Prostate gland (tissue), 2 donors: ENCODE data around the gene POLG2. TPM values are rescaled to one million over a fixed set of nuclear protein-coding genes. Genes with fewer than 3 reads are reported as not detected.

ENCODE experiments used
- DNase-seq: peaks from one replicate; pipeline ENCODE4 v3.0.0-alpha.2; 2019; ENCODE audit warnings: low spot score
- H3K27ac ChIP-seq, 2 donors: fragments of 200-600 bp; sonication (generic); 2 replicates each; pipeline ENCODE4 v1.5.1; 2017 to 2019
- H3K27me3 ChIP-seq: fragments of 200-600 bp; sonication (generic); replicated peaks from 2 replicates; pipeline ENCODE4 v1.5.1; 2019; ENCODE audit not compliant: insufficient read depth
- H3K36me3 ChIP-seq, 2 donors: fragments of 200-600 bp; sonication (generic); 1 replicate in 1 of 2; 2 replicates in 1 of 2; pipeline versions ENCODE4 v1.5.1 to v1.8.1; 2017 to 2019
- H3K4me1 ChIP-seq: fragments of 200-600 bp; sonication (generic); replicated peaks from 2 replicates; pipeline ENCODE4 v1.5.1; 2019
- H3K4me3 ChIP-seq, 2 donors: fragments of 200-600 bp; sonication (generic); 2 replicates each; pipeline ENCODE4 v1.5.1; 2017 to 2019
- H3K9me3 ChIP-seq: fragments of 200-600 bp; sonication (generic); 2 replicates; pipeline ENCODE4 v1.5.1; 2017
- CTCF ChIP-seq, 4 experiments: fragments of 200-600 bp in 2 of 4; fragments of 450-650 bp in 2 of 4; sonication (generic) in 2 of 4; IDR thresholded peaks; 1 replicate in 3 of 4; 2 replicates in 1 of 4; pipeline ENCODE4 v1.5.1; 2016 to 2019; ENCODE audit warnings: antibody characterized with exemption in 4 of 4, mild to moderate bottlenecking in 2 of 4, moderate library complexity in 2 of 4
- POLR2A ChIP-seq: fragments of 450-650 bp; IDR thresholded peaks from one replicate; pipeline ENCODE4 v1.6.1; 2016; ENCODE audit warnings: antibody characterized with exemption, mild to moderate bottlenecking
- POLR2AphosphoS5 ChIP-seq: sonication (generic); formaldehyde crosslinking; IDR thresholded peaks from one replicate; pipeline ENCODE4 v1.6.1; 2017; ENCODE audit warnings: antibody characterized with exemption
- WGBS: methylation state at CpG from one replicate; pipeline ENCODE4 v1.1.5; 2018; 5-methylcytosine and 5-hydroxymethylcytosine counted together
- intact Hi-C: fragments of 100-400 bp; cut with DNase I; formaldehyde crosslinking; loops from one replicate; pipeline ENCODE4 v1.14.2; 2022
- total RNA-seq, 2 donors: library from RNA; depleted of rRNA; stranded (reverse); fragments of >200 nt; gene quantifications; one replicate each; pipeline ENCODE4 v1.1.0, GENCODE V29; 2016

The POLG2 gene
- total RNA-seq, 2 donors from 2014 or later: 5.3 to 9.7 TPM

DNA sequence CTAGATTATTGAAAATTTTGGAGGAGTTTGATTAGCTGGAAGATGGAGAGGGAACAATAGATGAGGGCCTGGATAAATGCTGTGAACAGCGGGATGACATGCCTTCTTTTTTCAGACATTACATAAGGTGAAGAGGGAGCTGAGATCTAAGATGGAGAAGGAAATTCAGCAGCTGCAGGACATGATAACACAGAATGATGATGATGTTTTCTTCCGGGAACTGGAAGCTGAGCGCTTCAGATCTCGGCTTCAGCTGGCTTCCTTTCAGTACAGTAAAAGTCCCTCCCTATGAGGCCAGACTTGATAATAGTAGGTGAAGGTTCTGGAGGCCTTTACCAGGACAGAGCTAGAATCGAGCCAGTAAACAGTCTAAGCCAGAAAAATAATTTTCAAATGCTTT is 40.6 kb upstream of the POLG2 start:
- Histone ChIP-seq H3K27ac (peak overlapping the region in 1 of 2 donors; percentile 64), H3K36me3 (no peaks in the 10 kb centered on the region), H3K4me1 (peaks cover 20% of the 10 kb centered on the region), H3K9me3 (no peaks in the 10 kb centered on the region), H3K27me3 (no peaks in the 10 kb centered on the region), H3K4me3 (no peak overlapping the region)
- intact Hi-C loops: no loop called here
- TF ChIP-seq POLR2A (no peak), CTCF (IDR thresholded peaks at IDR 0.05) (no peak), POLR2AphosphoS5 (no peak)
- no peak for DNase-seq
- 67% methylated on average over 5 of the region's 5 CpGs for WGBS

GRCh38 chr17:64536913-64537312 is 40.1 kb upstream of the POLG2 start:
- peak overlapping the region; percentile 53 to 64 for H3K27ac ChIP-seq
- 49% methylated on average over 2 of the region's 2 CpGs for WGBS
- H3K9me3 ChIP-seq: no peaks in the 10 kb centered on the region
- H3K4me3 ChIP-seq: no peak overlapping the region
- TF ChIP-seq POLR2AphosphoS5 (peak; percentile 60), CTCF (IDR thresholded peaks at IDR 0.05) (no peak), POLR2A (no peak)
- H3K27me3 ChIP-seq: no peaks in the 10 kb centered on the region
- H3K4me1 ChIP-seq: peaks cover 20% of the 10 kb centered on the region
- peak; percentile 17 for DNase-seq
- intact Hi-C loops: no loop called here
- H3K36me3 ChIP-seq: no peaks in the 10 kb centered on the region

DNA sequence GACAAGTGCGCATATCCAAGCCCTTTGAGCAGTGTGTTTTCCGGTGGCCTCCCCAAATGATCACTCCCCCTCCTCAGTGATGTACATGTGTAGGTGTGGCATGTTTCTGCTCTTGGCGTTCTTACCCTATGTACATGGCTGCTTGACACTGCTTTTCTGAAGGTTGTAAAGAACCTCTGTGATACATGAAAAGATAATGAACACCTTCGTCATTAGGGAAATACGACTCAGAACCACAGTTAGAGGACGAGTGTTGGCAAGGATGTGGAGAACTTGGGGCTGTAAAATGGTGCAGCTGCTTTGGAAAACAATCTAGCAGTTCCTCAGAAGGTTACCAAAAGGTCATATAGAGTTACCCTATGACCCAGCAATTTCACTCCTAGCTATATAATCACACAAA is 38.5 kb upstream of the POLG2 start:
- no peaks in the 10 kb centered on the region for H3K27me3 ChIP-seq
- no peaks in the 10 kb centered on the region for H3K36me3 ChIP-seq
- TF ChIP-seq CTCF (IDR thresholded peaks at IDR 0.05) (no peak), POLR2AphosphoS5 (no peak), POLR2A (no peak)
- H3K9me3 ChIP-seq: no peaks in the 10 kb centered on the region
- intact Hi-C loops: no loop called here
- peak overlapping the region in 1 of 2 donors; percentile 64 for H3K27ac ChIP-seq
- 41% methylated on average over 6 of the region's 6 CpGs for WGBS
- no peak for DNase-seq
- H3K4me1 ChIP-seq: peaks cover 17% of the 10 kb centered on the region
- H3K4me3 ChIP-seq: no peak overlapping the region

DNA sequence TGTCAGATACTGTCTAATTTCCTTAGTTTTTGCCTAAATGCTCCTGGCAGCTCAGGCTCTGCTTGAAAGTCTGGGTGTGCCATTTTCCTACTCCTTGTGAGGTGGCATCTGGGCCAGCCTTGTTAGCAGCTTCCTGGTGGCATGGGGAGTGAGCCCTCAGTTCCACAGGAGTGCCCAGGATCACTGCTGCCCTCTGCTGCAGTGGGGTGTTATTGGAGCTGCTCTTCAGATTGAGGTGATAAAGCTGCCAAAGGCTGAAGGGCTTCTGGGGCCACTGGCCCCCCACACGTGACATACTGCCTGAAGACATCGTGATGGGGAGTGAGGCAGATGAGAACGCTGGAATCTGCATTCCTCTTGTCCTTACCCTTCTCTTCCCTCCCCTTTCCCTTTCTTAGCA is 37.3 kb upstream of the POLG2 start:
- TF ChIP-seq POLR2AphosphoS5: no peak
- TF ChIP-seq CTCF (IDR thresholded peaks at IDR 0.05): no peak
- no peak for TF ChIP-seq POLR2A
- H3K4me3 ChIP-seq: no peak overlapping the region
- intact Hi-C loops: no loop called here
- H3K27me3 ChIP-seq: no peaks in the 10 kb centered on the region
- 76% methylated on average over 3 of the region's 3 CpGs for WGBS
- H3K27ac ChIP-seq: no peak overlapping the region
- no peak for DNase-seq
- H3K9me3 ChIP-seq: no peaks in the 10 kb centered on the region
- peaks cover 5 to 7% of the 10 kb centered on the region in 2 donors for H3K36me3 ChIP-seq
- H3K4me1 ChIP-seq: peaks cover 11% of the 10 kb centered on the region

- peaks cover 11% of the 10 kb centered on the region for H3K4me1 ChIP-seq
- no peak overlapping the region for H3K4me3 ChIP-seq
- no peaks in the 10 kb centered on the region for H3K9me3 ChIP-seq
- TF ChIP-seq POLR2A (no peak), CTCF (IDR thresholded peaks at IDR 0.05) (no peak), POLR2AphosphoS5 (no peak)
- H3K27ac ChIP-seq: no peak overlapping the region
- WGBS: 91% methylated on average over 2 of the region's 2 CpGs
- intact Hi-C loops: no loop called here
- DNase-seq: no peak
- H3K36me3 ChIP-seq: peaks cover 7% of the 10 kb centered on the region in 2 donors
- no peaks in the 10 kb centered on the region for H3K27me3 ChIP-seq
These were observed 36.9 kb upstream of the POLG2 start for GRCh38 chr17:64533784-64534183.
